Fibroblast of gingiva (primary cell): Measurements from ENCODE around the gene CARF.

Experiments
- DNase-seq: peaks from one replicate; pipeline ENCODE4 v3.0.0-alpha.2; 2011; ENCODE audit warnings: low read depth

CARF gene

DNA sequence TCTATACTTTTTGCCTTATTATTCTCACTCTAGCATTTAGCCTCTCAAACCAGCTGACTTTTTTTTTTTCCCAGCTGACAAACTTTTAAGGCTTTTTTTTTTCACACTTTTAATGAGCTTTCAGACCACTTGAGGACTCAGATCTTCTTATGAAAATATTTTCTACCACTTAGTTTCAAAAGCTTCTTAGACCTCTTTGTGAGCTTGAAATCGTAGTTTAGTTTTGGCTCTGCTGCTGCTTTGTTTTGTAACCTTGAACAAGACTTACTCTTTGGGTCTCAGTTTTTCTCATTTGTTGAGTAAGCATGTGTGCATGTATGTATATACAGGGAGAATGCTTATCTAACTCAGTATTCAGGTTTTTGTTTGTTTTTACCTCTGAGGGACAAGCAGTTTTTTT is 106.1 kb downstream of the CARF start:
- peak; percentile 19 for DNase-seq

GRCh38 chr2:203019142-203019541 is 107.1 kb downstream of the CARF start:
- no peak for DNase-seq

- DNase-seq: no peak
Measured at GRCh38 chr2:203021991-203022390, 109.9 kb downstream of the CARF start.

DNA sequence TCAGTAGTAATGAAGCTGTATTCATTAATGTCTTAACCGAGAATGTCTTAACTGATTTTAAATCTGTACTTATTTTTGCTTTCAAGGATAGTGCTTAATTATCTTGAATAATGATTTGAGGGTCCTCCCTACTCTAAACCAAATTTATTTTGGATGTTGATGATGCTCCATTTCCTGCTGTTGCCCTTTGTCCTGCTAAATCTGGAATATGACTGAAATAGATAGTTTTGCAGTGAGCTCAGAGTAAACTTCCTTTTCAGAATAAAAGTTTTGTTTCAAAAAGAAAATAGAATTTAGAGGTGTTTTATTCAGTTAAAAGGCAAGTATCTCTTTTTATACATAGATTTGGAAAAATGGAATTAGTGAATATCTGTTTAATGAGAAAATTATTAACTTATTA is 110.7 kb downstream of the CARF start:
- DNase-seq: peak; percentile 7

DNA sequence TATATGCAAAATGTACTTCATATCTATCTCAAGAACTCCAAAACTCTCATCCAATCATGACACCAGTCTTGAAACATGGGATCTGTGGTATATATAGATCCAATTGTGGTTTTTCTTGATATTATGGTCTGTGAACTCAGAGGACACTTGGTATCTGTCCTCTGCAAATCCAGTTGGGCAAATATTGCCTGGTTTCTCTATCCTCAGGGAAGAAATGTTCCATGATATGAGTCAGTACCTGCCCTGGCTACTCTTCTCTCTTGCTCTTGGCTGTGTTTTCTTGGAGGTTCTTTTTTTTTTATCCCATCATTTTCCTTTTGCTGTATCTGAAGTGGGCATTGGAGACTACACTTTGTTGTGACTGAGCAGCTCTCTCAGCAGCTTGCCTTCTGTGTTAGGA is 113.5 kb downstream of the CARF start:
- DNase-seq: no peak

GRCh38 chr2:203030545-203030944 is 118.5 kb downstream of the CARF start:
- no peak for DNase-seq

DNA sequence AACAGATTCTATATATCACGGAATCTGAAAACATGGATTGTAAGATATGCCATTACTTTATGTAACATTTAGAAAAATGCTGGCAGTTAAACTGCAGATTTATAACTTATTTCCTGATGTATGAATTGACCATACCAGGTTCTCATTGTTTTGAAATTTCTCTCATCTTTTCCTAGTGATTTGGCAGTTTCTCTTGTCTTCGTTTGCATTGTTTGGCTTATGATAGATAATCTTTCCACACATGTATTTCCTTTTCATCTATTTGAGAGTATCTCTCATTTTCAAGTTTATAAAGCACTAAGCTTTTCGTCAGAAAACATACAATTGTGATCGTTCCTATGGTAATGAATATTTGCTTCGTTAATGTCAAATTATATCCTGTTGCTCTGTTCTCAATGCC is 118.9 kb downstream of the CARF start:
- DNase-seq: no peak

- no peak for DNase-seq
Measured at GRCh38 chr2:203033395-203033794, 121.3 kb downstream of the CARF start.

GRCh38 chr2:203035879-203036470 is 123.9 kb downstream of the CARF start:
- no peak for DNase-seq
